ENCODE data around the gene ACYP2.

ACYP2 gene

GRCh38 chr2:54310311-54310710 lies 194.9 kb downstream of the ACYP2 start:
- ChIA-PET POLR2A (no interaction called here), CTCF (interaction anchor here (0.7 kb wide), 2 partner anchors 148 to 153 kb away, joined by 3 to 4 read pairs; no protein-coding TSS in a partner anchor)
- no peaks in the 10 kb centered on the region for H3K9me3 ChIP-seq (ENCODE audit: control insufficient read depth, insufficient read depth, low read depth, low read length)
- H3K4me3 ChIP-seq (ENCODE audit: low read depth, low read length) = no peak overlapping the region
- H3K27ac ChIP-seq (ENCODE audit: extremely low read depth, low read depth, low read length) = no peak overlapping the region
- TF ChIP-seq, protein P1, sequence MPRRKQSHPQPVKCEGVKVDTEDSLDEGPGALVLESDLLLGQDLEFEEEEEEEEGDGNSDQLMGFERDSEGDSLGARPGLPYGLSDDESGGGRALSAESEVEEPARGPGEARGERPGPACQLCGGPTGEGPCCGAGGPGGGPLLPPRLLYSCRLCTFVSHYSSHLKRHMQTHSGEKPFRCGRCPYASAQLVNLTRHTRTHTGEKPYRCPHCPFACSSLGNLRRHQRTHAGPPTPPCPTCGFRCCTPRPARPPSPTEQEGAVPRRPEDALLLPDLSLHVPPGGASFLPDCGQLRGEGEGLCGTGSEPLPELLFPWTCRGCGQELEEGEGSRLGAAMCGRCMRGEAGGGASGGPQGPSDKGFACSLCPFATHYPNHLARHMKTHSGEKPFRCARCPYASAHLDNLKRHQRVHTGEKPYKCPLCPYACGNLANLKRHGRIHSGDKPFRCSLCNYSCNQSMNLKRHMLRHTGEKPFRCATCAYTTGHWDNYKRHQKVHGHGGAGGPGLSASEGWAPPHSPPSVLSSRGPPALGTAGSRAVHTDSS (tag by site-specific recombination; IDR thresholded peaks at IDR 0.05) = no peak
- TF ChIP-seq, protein P2, sequence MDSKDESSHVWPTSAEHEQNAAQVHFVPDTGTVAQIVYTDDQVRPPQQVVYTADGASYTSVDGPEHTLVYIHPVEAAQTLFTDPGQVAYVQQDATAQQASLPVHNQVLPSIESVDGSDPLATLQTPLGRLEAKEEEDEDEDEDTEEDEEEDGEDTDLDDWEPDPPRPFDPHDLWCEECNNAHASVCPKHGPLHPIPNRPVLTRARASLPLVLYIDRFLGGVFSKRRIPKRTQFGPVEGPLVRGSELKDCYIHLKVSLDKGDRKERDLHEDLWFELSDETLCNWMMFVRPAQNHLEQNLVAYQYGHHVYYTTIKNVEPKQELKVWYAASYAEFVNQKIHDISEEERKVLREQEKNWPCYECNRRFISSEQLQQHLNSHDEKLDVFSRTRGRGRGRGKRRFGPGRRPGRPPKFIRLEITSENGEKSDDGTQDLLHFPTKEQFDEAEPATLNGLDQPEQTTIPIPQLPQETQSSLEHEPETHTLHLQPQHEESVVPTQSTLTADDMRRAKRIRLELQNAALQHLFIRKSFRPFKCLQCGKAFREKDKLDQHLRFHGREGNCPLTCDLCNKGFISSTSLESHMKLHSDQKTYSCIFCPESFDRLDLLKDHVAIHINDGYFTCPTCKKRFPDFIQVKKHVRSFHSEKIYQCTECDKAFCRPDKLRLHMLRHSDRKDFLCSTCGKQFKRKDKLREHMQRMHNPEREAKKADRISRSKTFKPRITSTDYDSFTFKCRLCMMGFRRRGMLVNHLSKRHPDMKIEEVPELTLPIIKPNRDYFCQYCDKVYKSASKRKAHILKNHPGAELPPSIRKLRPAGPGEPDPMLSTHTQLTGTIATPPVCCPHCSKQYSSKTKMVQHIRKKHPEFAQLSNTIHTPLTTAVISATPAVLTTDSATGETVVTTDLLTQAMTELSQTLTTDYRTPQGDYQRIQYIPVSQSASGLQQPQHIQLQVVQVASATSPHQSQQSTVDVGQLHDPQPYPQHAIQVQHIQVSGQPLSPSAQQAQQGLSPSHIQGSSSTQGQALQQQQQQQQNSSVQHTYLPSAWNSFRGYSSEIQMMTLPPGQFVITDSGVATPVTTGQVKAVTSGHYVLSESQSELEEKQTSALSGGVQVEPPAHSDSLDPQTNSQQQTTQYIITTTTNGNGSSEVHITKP (tag by site-specific recombination; IDR thresholded peaks at IDR 0.05) = peak; percentile 30; the same call in 1 of the 2 replicates
- no peaks in the 10 kb centered on the region for H3K4me1 ChIP-seq (ENCODE audit: control insufficient read depth, insufficient read depth, low read length)
- H3K36me3 ChIP-seq (ENCODE audit: control insufficient read depth in 2 of 2, insufficient read depth in 1 of 2, low read length in 2 of 2) = no peaks in the 10 kb centered on the region

- Histone ChIP-seq H3K4me1 (ENCODE audit: control insufficient read depth, insufficient read depth, low read length) (no peaks in the 10 kb centered on the region), H3K9me3 (ENCODE audit: control insufficient read depth, insufficient read depth, low read depth, low read length) (no peaks in the 10 kb centered on the region), H3K4me3 (ENCODE audit: low read depth, low read length) (no peak overlapping the region), H3K36me3 (ENCODE audit: control insufficient read depth in 2 of 2, insufficient read depth in 1 of 2, low read length in 2 of 2) (no peaks in the 10 kb centered on the region), H3K27ac (ENCODE audit: extremely low read depth, low read depth, low read length) (no peak overlapping the region)
- POLR2A ChIA-PET = no interaction called here
- TF ChIP-seq ZNF501 (tag by site-specific recombination; IDR thresholded peaks at IDR 0.05) = no peak
- TF ChIP-seq ZNF560 (tag by site-specific recombination; IDR thresholded peaks at IDR 0.05; ENCODE audit: borderline replicate concordance) = no peak
- TF ChIP-seq, protein P3, sequence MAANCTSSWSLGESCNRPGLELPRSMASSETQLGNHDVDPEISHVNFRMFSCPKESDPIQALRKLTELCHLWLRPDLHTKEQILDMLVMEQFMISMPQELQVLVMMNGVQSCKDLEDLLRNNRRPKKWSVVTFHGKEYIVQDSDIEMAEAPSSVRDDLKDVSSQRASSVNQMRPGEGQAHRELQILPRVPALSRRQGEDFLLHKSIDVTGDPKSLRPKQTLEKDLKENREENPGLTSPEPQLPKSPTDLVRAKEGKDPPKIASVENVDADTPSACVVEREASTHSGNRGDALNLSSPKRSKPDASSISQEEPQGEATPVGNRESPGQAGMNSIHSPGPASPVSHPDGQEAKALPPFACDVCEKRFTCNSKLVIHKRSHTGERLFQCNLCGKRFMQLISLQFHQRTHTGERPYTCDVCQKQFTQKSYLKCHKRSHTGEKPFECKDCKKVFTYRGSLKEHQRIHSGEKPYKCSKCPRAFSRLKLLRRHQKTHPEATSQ (tag by site-specific recombination; IDR thresholded peaks at IDR 0.05) = no peak
- TF ChIP-seq ZNF76 (tag by site-specific recombination; IDR thresholded peaks at IDR 0.05; ENCODE audit: borderline replicate concordance, low read depth) = no peak
- no peak for TF ChIP-seq ZNF302 (tag by site-specific recombination; IDR thresholded peaks at IDR 0.05; ENCODE audit: low read depth)
- TF ChIP-seq BCL11A (tag by site-specific recombination; IDR thresholded peaks at IDR 0.05; ENCODE audit: low read depth) = no peak
- TF ChIP-seq ZNF600 (tag by site-specific recombination; IDR thresholded peaks at IDR 0.05) = no peak
- CTCF ChIA-PET = interaction anchor here (0.6 to 0.7 kb wide), 3 partner anchors 148 to 187 kb away, joined by 3 to 5 read pairs (median 4); no protein-coding TSS in a partner anchor
Measured at GRCh38 chr2:54310961-54311360, 195.5 kb downstream of the ACYP2 start.

DNA sequence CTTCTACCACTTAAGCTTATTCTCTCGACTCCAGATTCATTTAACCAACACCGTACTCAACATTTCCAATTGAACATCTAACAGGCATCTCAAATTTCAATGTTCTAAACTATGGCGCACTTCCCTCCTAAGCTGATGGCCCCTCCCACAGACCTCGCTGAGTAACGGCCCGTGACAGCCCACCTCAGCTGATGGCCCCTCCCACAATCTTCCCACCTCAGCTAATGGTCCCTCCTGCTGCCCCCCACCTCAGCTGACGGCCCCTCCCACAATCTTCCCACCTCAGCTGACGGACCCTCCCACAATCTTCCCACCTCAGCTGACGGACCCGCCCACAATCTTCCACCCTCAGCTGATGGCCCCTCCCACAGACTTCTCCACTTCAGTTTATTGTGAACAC lies 197.7 kb downstream of the ACYP2 start:
- ChIA-PET CTCF (interaction anchor here (0.6 to 1.2 kb wide), 2 partner anchors 83 to 95 kb away, joined by 3 read pairs; no protein-coding TSS in a partner anchor), POLR2A (interaction anchor here (0.6 kb wide), 1 partner anchor 38 kb away, joined by 3 read pairs; no protein-coding TSS in a partner anchor)
- H3K36me3 ChIP-seq (ENCODE audit: control insufficient read depth in 2 of 2, insufficient read depth in 1 of 2, low read length in 2 of 2) = no peaks in the 10 kb centered on the region
- no peak overlapping the region for H3K4me3 ChIP-seq (ENCODE audit: low read depth, low read length)
- no peaks in the 10 kb centered on the region for H3K4me1 ChIP-seq (ENCODE audit: control insufficient read depth, insufficient read depth, low read length)
- H3K9me3 ChIP-seq (ENCODE audit: control insufficient read depth, insufficient read depth, low read depth, low read length) = no peaks in the 10 kb centered on the region
- no peak for TF ChIP-seq ZNF549 (tag by site-specific recombination; IDR thresholded peaks at IDR 0.05)
- TF ChIP-seq SP7 (tag by site-specific recombination; IDR thresholded peaks at IDR 0.05) = no peak
- no peak for TF ChIP-seq ATF2 (tag by site-specific recombination; IDR thresholded peaks at IDR 0.05; ENCODE audit: low read depth)
- no peak for TF ChIP-seq FEZF1 (tag by site-specific recombination; IDR thresholded peaks at IDR 0.05)
- TF ChIP-seq EGR2 (tag by site-specific recombination; IDR thresholded peaks at IDR 0.05; ENCODE audit: low read depth) = peak; percentile 65
- no peak for TF ChIP-seq YY1 (tag by site-specific recombination; IDR thresholded peaks at IDR 0.05)
- no peak for TF ChIP-seq ZNF610 (tag by site-specific recombination; IDR thresholded peaks at IDR 0.05; ENCODE audit: borderline replicate concordance)
- no peak for TF ChIP-seq REPIN1 (tag by site-specific recombination; IDR thresholded peaks at IDR 0.05; ENCODE audit: low read depth)
- TF ChIP-seq, protein P4, sequence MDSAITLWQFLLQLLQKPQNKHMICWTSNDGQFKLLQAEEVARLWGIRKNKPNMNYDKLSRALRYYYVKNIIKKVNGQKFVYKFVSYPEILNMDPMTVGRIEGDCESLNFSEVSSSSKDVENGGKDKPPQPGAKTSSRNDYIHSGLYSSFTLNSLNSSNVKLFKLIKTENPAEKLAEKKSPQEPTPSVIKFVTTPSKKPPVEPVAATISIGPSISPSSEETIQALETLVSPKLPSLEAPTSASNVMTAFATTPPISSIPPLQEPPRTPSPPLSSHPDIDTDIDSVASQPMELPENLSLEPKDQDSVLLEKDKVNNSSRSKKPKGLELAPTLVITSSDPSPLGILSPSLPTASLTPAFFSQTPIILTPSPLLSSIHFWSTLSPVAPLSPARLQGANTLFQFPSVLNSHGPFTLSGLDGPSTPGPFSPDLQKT (IDR thresholded peaks at IDR 0.05; ENCODE audit: borderline replicate concordance, low read depth, low read length) = no peak
- TF ChIP-seq, protein P5, sequence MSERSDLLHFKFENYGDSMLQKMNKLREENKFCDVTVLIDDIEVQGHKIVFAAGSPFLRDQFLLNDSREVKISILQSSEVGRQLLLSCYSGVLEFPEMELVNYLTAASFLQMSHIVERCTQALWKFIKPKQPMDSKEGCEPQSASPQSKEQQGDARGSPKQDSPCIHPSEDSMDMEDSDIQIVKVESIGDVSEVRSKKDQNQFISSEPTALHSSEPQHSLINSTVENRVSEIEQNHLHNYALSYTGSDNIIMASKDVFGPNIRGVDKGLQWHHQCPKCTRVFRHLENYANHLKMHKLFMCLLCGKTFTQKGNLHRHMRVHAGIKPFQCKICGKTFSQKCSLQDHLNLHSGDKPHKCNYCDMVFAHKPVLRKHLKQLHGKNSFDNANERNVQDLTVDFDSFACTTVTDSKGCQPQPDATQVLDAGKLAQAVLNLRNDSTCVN (tag by site-specific recombination; optimal IDR thresholded peaks at IDR 0.05) = no peak
- TF ChIP-seq ZFHX2 (tag by site-specific recombination; conservative IDR thresholded peaks at IDR 0.05) = peak; percentile 59
- H3K27ac ChIP-seq (ENCODE audit: extremely low read depth, low read depth, low read length) = no peak overlapping the region

All from HEK293 (cell line).